Small intestine (tissue), 7 donors: ENCODE data around the gene PRPF38A. TPM values are rescaled to one million over a fixed set of nuclear protein-coding genes. Genes with fewer than 3 reads are reported as not detected.

ENCODE experiments used
- DNase-seq, 2 donors: peaks; one replicate each; pipeline versions ENCODE4 v3.0.0 to v3.0.0-alpha.2; 2013
- FAIRE-seq: peaks from 2 replicates; lab custom pipeline; 2012; peaks lifted over from hg19 to GRCh38; lab: Jason Lieb, UNC
- H3K27ac ChIP-seq, 3 donors: one replicate each; pipeline ENCODE4 v1.5.1; 2013; ENCODE audit warnings: low read length in 2 of 3, mild to moderate bottlenecking in 2 of 3, control low read depth in 1 of 3, inconsistent platforms in 1 of 3, low read depth in 1 of 3, moderate library complexity in 1 of 3
- H3K27me3 ChIP-seq, 3 donors: one replicate each; pipeline ENCODE4 v1.6.1; 2013; ENCODE audit warnings: low read length in 3 of 3, inconsistent platforms in 1 of 3; ENCODE audit not compliant: control insufficient read depth in 3 of 3, insufficient read depth in 3 of 3
- H3K36me3 ChIP-seq, 3 donors: one replicate each; pipeline ENCODE4 v1.6.1; 2013; ENCODE audit warnings: low read length in 3 of 3, inconsistent platforms in 1 of 3, low read depth in 1 of 3, mild to moderate bottlenecking in 1 of 3, moderate library complexity in 1 of 3; ENCODE audit not compliant: control insufficient read depth in 3 of 3, insufficient read depth in 2 of 3
- H3K4me1 ChIP-seq, 3 donors: one replicate each; pipeline ENCODE4 v1.6.1; 2013; ENCODE audit warnings: low read length in 2 of 3, inconsistent platforms in 1 of 3, low read depth in 1 of 3, mild to moderate bottlenecking in 1 of 3, moderate library complexity in 1 of 3; ENCODE audit not compliant: control insufficient read depth in 3 of 3, insufficient read depth in 2 of 3
- H3K4me3 ChIP-seq, 3 donors: one replicate each; pipeline ENCODE4 v1.5.1; 2013; ENCODE audit warnings: low read length in 3 of 3, control low read depth in 1 of 3, inconsistent platforms in 1 of 3, low read depth in 1 of 3, mild to moderate bottlenecking in 1 of 3, moderate library complexity in 1 of 3
- H3K9me3 ChIP-seq, 2 donors: one replicate each; pipeline ENCODE4 v1.6.1; 2013; ENCODE audit warnings: low read depth in 1 of 2, low read length in 1 of 2; ENCODE audit not compliant: control insufficient read depth in 2 of 2, insufficient read depth in 1 of 2
- WGBS, 3 donors: extraction: QIAGEN DNeasy Blood & Tissue Kit; methylation state at CpG; one replicate each; pipeline ENCODE4 v1.1.7; 2013; 5-methylcytosine and 5-hydroxymethylcytosine counted together
- polyA plus RNA-seq, 4 donors: library from polyadenylated mRNA; stranded (reverse) in 3 of 4; unstranded in 1 of 4; fragments of 200-250 nt in 3 of 4; fragments of 120-200 nt in 1 of 4; gene quantifications; one replicate each; pipeline versions ENCODE4 v1.2.1 to v1.2.3, GENCODE V29; 2013
- donor health status: healthy with polysubstance abuse.
- donor health status: control.
- donor health status: control.
- donor health status: Bipolar disorder and iron deficiency.
- donor health status: healthy.

Gene PRPF38A
- polyA plus RNA-seq, 4 donors, result 11.6 to 55.6 (median 24.4) TPM

DNA sequence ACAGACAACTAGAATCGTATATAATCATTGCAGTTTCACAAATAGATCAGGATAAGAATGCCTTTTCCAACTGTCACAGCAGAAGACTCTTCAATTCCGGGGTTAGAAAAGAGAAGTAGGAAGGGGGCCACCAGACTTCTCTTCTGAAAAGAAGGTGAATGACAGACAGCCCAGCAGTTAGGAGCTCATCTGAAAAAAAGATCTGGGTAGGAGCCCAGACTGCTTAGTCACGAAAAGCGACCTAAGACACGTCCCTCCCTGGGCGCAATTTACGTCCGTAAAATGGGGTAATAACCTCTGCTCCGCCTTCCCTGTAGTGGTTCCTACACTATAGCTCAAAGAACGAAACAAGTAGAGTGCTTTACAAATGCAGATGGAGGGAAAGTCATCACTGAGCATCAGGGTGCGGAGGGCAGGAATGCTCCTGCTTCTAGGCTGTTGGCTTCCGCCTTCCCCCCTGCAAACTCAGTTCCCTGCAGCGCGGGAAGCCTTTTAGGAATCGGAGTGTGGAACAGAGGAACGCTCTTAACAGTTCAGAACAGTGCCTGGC lies 761 bp upstream of the PRPF38A start:
- Histone ChIP-seq H3K27ac (peak overlapping the region in 2 of 3 donors; percentile 71 to 91), H3K4me3 (peak overlapping the region; percentile 52 to 70 (median 58)), H3K9me3 (no peaks in the 10 kb centered on the region), H3K27me3 (no peaks in the 10 kb centered on the region), H3K36me3 (peaks cover 3 to 15% (median 4%) of the 10 kb centered on the region in 3 donors), H3K4me1 (peaks cover 4 to 14% (median 4%) of the 10 kb centered on the region in 3 donors)
- 0 to 1% (median 0%) methylated on average over 16 of the region's 16 CpGs for WGBS, 3 donors
- no peak for FAIRE-seq
- peak in 1 of 2 donors; percentile 71 for DNase-seq

DNA sequence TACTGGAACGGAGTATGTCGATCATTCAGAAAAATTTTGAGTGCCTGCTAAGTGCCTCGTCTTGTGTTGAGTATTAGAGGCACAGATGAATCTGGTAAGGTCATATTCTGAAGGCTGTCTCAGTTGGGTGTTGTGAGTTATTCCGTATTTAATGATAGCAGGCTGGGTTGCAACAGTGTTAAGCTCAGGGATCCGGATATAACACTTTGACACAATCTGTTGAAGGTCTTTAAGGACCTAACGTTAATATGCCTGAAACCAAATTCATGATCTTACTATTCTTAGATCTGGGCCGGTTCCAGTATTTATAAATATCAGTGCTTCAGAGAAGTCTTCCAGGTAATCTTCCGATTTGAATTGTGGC lies 555 bp downstream of the PRPF38A start:
- DNase-seq (no peak), FAIRE-seq (no peak)
- Histone ChIP-seq H3K27ac (peak overlapping the region; percentile 85 to 96 (median 91)), H3K27me3 (no peaks in the 10 kb centered on the region), H3K4me3 (peak overlapping the region; percentile 51 to 74 (median 70)), H3K36me3 (peaks cover 6 to 19% (median 8%) of the 10 kb centered on the region in 3 donors), H3K9me3 (no peaks in the 10 kb centered on the region), H3K4me1 (peaks cover 4 to 14% (median 4%) of the 10 kb centered on the region in 3 donors)
- WGBS, 3 donors, result 0 to 2% (median 2%) methylated on average over 8 of the region's 8 CpGs

DNA sequence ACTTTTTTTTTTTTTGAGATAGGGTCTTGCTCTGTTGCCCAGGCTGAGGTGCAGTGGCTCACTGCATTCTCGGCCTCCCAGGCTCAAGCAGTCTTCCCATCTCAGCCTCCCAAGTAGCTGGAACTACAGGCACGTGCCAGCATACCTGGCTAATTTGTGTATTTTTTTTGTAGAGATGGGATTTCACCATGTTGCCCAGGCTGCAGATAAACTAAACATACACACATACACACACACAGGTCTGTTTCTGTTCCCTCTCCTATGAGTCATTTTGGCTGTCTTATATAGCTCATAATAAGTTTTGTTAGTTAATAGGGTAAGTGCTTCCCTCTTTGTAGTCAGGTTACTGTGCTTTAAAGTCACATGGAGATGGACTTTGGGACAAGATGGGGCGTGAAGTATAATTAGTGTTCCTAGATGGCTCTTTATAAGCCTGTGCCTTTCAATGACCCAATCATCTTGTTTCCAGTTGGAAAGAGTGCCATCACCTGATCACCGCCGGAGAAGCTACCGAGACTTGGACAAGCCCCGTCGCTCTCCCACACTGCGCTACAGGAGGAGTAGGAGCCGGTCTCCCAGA lies 9.1 kb downstream of the PRPF38A start:
- H3K36me3 ChIP-seq, result peaks cover 29 to 44% (median 41%) of the 10 kb centered on the region in 3 donors
- H3K4me3 ChIP-seq, result no peak overlapping the region
- no peaks in the 10 kb centered on the region for H3K9me3 ChIP-seq
- FAIRE-seq (no peak), DNase-seq (peak; percentile 55 to 85)
- no peaks in the 10 kb centered on the region for H3K27me3 ChIP-seq
- H3K4me1 ChIP-seq, result no peaks in the 10 kb centered on the region
- WGBS, 3 donors, result 51 to 83% (median 69%) methylated on average over 10 of the region's 10 CpGs
- peak overlapping the region in 1 of 3 donors; percentile 41 for H3K27ac ChIP-seq

DNA sequence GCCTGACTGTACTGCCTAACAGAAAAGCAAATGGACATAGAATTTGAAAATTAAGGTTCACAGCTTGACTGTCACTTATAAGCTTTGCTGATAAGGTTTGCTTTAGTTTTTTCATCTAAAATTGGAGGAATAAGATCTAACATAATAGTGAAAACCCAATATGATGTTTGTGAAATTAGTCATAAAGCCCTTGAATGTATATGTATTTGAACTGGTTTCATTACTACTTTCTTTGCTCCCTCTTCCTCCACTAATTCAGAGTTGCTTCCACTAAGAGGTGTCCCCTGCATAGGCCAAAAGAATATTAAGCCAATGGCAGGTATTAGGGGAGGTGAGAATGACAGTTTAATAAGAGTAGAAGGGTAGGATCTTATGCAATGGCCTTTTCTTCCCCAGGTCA lies 10.5 kb downstream of the PRPF38A start:
- H3K27ac ChIP-seq, result no peak overlapping the region
- DNase-seq (no peak), FAIRE-seq (no peak)
- no peaks in the 10 kb centered on the region for H3K27me3 ChIP-seq
- no peaks in the 10 kb centered on the region for H3K9me3 ChIP-seq
- peaks cover 27 to 44% (median 36%) of the 10 kb centered on the region in 3 donors for H3K36me3 ChIP-seq
- H3K4me3 ChIP-seq, result no peak overlapping the region
- H3K4me1 ChIP-seq, result no peaks in the 10 kb centered on the region

DNA sequence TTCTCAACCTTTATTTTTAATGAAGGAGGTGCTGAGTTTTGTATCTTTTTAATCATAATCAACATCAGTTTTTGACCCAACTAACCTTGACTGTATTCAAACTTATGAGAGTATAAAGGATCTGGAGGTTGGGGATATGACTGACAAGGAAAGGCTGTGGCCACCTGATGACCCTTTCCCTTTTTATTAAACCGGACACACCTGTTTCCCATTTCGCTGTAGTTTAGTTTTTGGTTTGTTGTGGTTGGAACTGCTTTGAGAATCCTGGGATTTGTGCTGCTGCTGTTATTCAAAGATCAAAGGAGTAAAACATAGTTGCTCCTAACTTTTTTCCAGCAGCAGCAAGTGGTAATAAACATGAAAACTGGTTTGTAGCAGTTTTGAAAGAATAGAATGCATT lies 12.4 kb downstream of the PRPF38A start:
- WGBS, 3 donors, result 88 to 97% (median 93%) methylated on average over 2 of the region's 2 CpGs

DNA sequence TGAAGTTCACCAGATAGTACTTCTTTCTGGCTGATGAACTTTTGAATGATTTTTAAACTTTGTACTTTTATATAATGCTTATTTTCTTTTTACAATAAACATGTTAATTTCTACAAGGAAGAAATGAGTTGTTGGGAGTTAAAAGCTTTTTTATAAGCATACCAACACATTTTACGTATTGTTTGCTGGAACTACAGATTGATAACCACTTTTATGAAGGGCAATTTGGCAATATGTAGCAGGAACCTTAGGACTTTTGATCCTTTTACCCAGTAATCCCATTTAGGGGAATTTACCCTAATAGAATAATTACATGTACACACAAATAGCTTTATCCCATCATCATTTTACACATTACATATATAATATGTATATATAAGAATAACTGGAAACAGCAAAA lies 16.3 kb downstream of the PRPF38A start:
- 24 to 71% (median 40%) methylated on average over 1 of the region's 1 CpG for WGBS, 3 donors
- H3K36me3 ChIP-seq, result peaks cover 4 to 23% (median 12%) of the 10 kb centered on the region in 3 donors
- no peaks in the 10 kb centered on the region for H3K4me1 ChIP-seq
- H3K9me3 ChIP-seq, result no peaks in the 10 kb centered on the region
- DNase-seq (peak; percentile 14 to 25), FAIRE-seq (peak; percentile 26)
- H3K27ac ChIP-seq, result no peak overlapping the region
- no peak overlapping the region for H3K4me3 ChIP-seq
- no peaks in the 10 kb centered on the region for H3K27me3 ChIP-seq

More for the DNA sequence above, 12.4 kb downstream of the PRPF38A start:
- H3K4me3 ChIP-seq, result no peak overlapping the region
- no peaks in the 10 kb centered on the region for H3K4me1 ChIP-seq
- no peaks in the 10 kb centered on the region for H3K27me3 ChIP-seq
- FAIRE-seq (no peak), DNase-seq (no peak)
- no peaks in the 10 kb centered on the region for H3K9me3 ChIP-seq
- H3K27ac ChIP-seq, result no peak overlapping the region
- H3K36me3 ChIP-seq, result peaks cover 20 to 38% (median 28%) of the 10 kb centered on the region in 3 donors

DNA sequence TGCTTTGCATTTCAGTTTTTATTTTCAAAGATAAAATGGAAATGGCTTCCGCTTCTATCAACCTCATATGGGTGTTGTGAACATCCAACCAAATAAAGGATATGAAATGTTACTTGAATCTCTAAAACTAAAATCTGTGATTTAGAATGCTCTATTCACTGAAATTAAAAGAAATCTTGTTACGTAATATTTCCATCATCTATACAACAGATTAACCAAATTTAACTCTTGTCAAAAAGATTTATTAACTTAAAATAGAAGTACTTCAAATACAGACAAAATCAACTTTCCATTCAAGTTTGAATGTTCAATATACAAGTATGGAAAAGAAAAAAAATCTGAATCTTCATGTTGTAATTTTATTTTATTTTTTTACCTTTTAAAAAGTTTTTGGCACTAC lies 18.7 kb downstream of the PRPF38A start:
- FAIRE-seq, result peak; percentile 90
- H3K4me3 ChIP-seq, result no peak overlapping the region
- H3K36me3 ChIP-seq, result peaks cover 0 to 14% (median 4%) of the 10 kb centered on the region in 3 donors
- H3K4me1 ChIP-seq, result no peaks in the 10 kb centered on the region
- no peaks in the 10 kb centered on the region for H3K27me3 ChIP-seq
- no peak overlapping the region for H3K27ac ChIP-seq
- no peak for DNase-seq
- no peaks in the 10 kb centered on the region for H3K9me3 ChIP-seq
- WGBS, 3 donors, result 97 to 98% (median 97%) methylated on average over 2 of the region's 2 CpGs

DNA sequence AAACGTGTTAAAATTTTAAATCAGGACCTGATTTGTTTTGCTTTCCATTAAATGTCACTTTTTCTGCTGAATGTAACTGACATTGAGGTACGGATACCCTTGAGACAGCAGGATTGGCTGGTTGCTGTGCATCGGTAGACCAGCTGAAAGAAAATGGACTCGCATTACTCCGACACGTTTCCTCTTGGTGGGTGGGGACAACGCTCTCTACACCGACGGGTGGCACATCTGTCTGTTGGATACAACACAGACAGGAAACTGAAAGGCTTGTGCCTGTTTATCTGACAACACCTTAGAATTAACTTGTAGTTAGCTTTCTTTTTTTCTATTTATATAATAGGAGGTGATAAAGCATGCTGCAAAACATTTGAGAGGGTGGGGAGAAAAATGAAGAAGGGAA lies 19.4 kb downstream of the PRPF38A start:
- H3K9me3 ChIP-seq, result no peaks in the 10 kb centered on the region
- WGBS, 3 donors, result 57 to 83% (median 71%) methylated on average over 9 of the region's 9 CpGs
- H3K4me1 ChIP-seq, result no peaks in the 10 kb centered on the region
- DNase-seq (peak in 1 of 2 donors; percentile 27), FAIRE-seq (no peak)
- H3K36me3 ChIP-seq, result peaks cover 0 to 20% (median 2%) of the 10 kb centered on the region in 3 donors
- no peaks in the 10 kb centered on the region for H3K27me3 ChIP-seq
- H3K27ac ChIP-seq, result peak overlapping the region in 1 of 3 donors; percentile 70
- no peak overlapping the region for H3K4me3 ChIP-seq
